Measurements from ENCODE around the gene PPFIA2. TPM values are rescaled to one million over a fixed set of nuclear protein-coding genes. Genes with fewer than 3 reads are reported as not detected.

Gene PPFIA2
- total RNA-seq, result not detected

DNA sequence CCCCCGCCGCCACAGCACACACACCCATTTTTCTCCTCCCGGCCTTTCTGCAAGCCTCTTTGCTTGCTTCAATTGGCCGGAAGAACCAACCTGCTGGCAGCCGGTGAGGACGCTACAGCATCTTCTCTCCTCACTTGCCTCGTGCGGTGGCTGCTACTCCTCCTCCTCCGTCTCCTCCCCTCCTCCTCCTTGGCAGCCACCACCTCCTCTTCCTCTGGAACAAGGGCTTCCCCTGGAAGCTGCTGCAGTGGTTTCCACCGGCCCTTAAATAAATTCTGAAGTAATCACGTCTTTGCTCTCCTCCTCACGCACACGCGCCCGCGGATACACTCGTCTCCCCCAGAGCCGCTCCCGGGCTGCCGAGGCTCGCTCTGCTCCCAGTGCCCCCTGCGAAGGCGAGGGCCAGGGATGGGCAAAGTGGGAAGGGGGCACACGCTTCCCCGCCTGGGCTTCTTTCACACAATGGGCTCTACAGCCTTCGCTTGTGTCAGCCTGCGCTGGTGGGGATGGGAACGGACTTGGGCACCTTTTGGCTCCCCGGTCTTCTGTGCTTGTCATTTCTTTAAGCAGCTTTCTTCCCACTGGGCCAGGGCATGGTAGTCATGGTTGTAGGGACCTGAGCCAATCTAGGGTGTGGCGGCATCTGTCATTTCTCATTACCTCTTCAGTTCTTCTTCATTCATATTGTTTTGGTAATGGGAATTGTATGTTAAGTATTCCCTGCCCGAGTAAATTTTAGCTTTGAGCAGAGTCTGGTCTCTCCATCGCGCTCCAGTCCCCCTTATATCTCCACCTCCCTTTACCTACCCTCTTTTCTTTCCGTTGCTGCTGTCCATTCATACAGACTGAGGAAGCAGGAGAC, at the start of gene PPFIA2:
Gene PPFIA2 (minus strand): TSS at position 161 of the 862 bp plus-strand sequence.
- H3K4me1 Mint-ChIP-seq (ENCODE audit: low read depth in 2 of 2), result peaks cover 9 to 14% of the 10 kb centered on the region in 2 donors
- peaks cover 18 to 30% of the 10 kb centered on the region in 2 donors for H3K27me3 Mint-ChIP-seq
- no peak for ATAC-seq
- no peak within 1 kb of the TSS for H3K27ac Mint-ChIP-seq
- no peaks in the 10 kb centered on the region for H3K9me3 Mint-ChIP-seq
- peak within 1 kb of the TSS; percentile 66 for H3K4me3 Mint-ChIP-seq
- H3K36me3 Mint-ChIP-seq, result no peaks in the 10 kb centered on the region
- DNase-seq (ENCODE audit: low spot score), result no peak

DNA sequence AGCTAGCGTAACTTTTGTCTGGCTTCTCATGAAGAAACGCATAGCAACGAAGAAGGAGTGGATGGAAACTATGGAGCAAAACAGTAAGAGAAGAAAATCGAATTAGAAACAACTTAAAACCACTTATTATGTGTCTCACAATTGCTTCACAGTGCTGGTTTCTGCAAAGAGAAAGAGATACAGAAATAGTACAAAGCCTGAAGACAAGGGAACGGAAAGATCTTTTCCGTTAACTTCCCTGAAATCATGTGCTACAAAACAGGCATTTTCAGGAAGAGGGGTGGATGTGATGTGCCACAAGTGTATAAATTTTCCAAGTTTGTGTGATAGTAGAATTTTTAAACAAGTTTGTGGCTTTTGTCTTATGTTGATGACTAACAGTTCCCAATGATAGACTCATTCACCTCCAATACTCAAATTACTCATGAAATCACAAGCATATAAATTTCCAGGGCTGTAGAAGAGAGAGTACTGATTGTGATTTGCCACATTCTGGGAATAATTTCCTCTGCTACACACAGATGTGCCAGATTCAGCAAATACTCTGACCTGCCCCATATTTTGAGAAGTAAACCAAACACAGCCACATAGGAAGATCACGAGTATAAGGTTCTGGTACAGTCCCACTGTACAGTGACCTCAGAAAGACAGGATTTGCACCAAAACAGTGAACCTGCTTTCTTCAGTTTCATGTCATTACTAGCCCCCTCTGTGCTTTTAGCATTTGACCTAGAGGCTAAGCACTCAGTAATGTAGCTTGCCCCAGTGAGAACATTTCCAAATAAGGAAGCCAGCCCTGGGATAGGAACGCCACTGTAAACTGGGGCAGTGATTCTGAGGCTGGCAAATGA, 41.4 kb upstream of the PPFIA2 start:
- DNase-seq (ENCODE audit: low spot score) (no peak), ATAC-seq (no peak)
- Mint-ChIP-seq H3K9me3 (no peaks in the 10 kb centered on the region), H3K27me3 (peaks cover 21 to 27% of the 10 kb centered on the region in 2 donors), H3K36me3 (no peaks in the 10 kb centered on the region), H3K4me1 (ENCODE audit: low read depth in 2 of 2) (peaks cover 0 to 2% of the 10 kb centered on the region in 2 donors), H3K27ac (no peak overlapping the region), H3K4me3 (no peak overlapping the region)

DNA sequence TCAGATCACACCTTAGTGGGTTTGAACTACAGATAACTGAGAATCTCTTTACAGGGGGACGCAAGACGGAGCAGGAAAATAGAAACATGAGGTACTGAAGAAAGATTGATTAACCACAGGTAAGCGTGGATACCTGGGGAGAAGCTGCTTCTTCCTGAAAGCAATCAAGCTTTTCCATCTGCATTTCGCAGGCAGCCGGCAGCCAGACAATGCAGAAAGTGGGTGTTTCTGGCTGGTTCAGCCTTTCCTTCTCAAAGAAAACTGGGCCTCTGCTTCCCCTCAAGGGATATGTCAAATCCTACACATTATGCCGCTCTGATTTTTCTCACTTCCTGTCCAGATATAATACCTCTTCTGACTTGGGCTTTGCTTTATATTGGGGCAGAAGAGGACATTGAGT, 39.1 kb upstream of the PPFIA2 start:
- H3K4me3 Mint-ChIP-seq, result no peak overlapping the region
- H3K27me3 Mint-ChIP-seq, result peaks cover 27% of the 10 kb centered on the region in 2 donors
- ATAC-seq (no peak), DNase-seq (ENCODE audit: low spot score) (no peak)
- no peak overlapping the region for H3K27ac Mint-ChIP-seq
- no peaks in the 10 kb centered on the region for H3K9me3 Mint-ChIP-seq
- peaks cover 0 to 2% of the 10 kb centered on the region in 2 donors for H3K4me1 Mint-ChIP-seq (ENCODE audit: low read depth in 2 of 2)
- no peaks in the 10 kb centered on the region for H3K36me3 Mint-ChIP-seq

DNA sequence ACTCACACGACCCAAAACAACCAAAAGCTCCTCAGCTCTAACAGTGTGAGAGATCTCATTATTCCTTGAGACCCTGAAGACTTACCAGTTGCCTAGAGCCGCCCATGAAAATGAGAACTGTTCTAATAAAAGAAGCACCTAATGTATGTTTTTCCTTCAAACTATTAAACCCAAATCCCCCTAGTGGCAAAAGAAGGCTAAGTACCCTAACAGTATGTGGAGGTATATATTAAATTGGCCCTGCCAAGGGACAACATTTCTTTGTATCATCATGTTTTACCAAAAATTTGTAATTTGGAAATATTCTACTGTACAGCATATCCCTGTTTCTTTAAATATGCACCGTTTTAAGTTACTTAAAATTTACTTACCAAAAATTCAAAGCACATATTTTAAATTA, 38.0 kb upstream of the PPFIA2 start:
- no peak for DNase-seq (ENCODE audit: low spot score)
- Mint-ChIP-seq H3K27ac (no peak overlapping the region), H3K9me3 (no peaks in the 10 kb centered on the region), H3K27me3 (peaks cover 27% of the 10 kb centered on the region in 2 donors), H3K36me3 (no peaks in the 10 kb centered on the region), H3K4me3 (no peak overlapping the region), H3K4me1 (ENCODE audit: low read depth in 2 of 2) (peaks cover 0 to 2% of the 10 kb centered on the region in 2 donors)
- no peak for ATAC-seq

DNA sequence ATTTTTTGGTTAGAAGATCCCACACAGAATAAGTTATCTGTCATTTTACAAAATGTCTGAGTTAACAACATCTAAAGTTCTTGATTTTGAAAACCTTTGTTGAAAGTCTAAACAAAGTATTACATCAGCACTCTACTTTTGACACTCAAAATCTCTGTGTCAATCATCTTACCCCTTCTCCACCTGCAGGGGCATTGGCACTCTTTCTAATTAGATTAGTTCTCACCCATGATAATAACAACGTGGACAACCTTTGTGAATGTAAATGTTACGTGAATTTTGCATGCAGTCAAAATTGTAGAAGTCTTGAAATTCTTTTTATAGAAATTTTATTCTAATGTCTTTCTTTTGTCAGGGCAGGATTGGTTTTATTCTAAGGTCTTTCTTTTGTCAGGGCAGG, 33.5 kb upstream of the PPFIA2 start:
- no peak overlapping the region for H3K27ac Mint-ChIP-seq
- no peak overlapping the region for H3K4me3 Mint-ChIP-seq
- peaks cover 7 to 10% of the 10 kb centered on the region in 2 donors for H3K27me3 Mint-ChIP-seq
- DNase-seq (ENCODE audit: low spot score) (no peak), ATAC-seq (no peak)
- no peaks in the 10 kb centered on the region for H3K36me3 Mint-ChIP-seq
- no peaks in the 10 kb centered on the region for H3K9me3 Mint-ChIP-seq
- no peaks in the 10 kb centered on the region for H3K4me1 Mint-ChIP-seq (ENCODE audit: low read depth in 2 of 2)

DNA sequence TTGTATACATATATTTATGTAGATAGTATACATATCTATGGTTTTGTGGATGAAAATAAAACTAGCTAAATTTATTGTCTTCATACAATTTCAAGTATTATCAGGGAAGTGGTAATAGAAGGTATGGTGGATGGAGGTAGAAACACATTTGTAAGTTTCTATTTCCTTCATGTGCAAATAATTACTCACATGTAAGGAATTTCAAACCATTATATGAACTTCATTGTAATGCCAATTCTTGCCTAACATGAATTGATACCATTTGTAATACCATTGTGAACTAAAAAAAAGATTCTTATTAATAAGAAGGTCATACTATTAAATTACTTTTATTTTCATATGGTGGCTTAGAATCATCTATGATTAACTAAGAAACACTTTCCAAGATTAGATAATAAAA, 20.1 kb upstream of the PPFIA2 start:
- DNase-seq (ENCODE audit: low spot score) (no peak), ATAC-seq (no peak)
- Mint-ChIP-seq H3K4me3 (no peak overlapping the region), H3K27me3 (peaks cover 7 to 11% of the 10 kb centered on the region in 2 donors), H3K9me3 (no peaks in the 10 kb centered on the region), H3K4me1 (ENCODE audit: low read depth in 2 of 2) (no peaks in the 10 kb centered on the region), H3K27ac (no peak overlapping the region), H3K36me3 (no peaks in the 10 kb centered on the region)

DNA sequence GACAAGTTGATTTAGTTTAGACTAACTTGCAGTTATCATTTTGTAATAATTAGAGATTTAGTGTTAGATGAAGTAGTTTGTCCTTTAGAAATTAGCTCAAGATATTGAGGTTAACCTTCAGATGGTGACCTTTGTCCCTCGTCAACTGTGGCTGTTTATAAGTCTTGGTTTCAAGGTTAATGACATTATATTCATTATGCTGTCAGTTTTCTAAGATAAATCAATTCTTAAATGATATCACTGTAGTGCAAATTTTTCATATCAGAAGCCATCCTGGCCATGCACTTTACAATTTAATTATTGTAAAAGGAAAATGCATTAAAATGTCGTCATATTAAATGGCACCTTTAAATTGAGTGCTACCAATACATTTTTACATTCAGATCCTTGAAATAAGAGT, 19.6 kb upstream of the PPFIA2 start:
- Mint-ChIP-seq H3K36me3 (no peaks in the 10 kb centered on the region), H3K4me3 (no peak overlapping the region), H3K27me3 (peaks cover 9 to 15% of the 10 kb centered on the region in 2 donors), H3K4me1 (ENCODE audit: low read depth in 2 of 2) (no peaks in the 10 kb centered on the region), H3K27ac (no peak overlapping the region), H3K9me3 (no peaks in the 10 kb centered on the region)
- no peak for DNase-seq (ENCODE audit: low spot score)
- no peak for ATAC-seq

DNA sequence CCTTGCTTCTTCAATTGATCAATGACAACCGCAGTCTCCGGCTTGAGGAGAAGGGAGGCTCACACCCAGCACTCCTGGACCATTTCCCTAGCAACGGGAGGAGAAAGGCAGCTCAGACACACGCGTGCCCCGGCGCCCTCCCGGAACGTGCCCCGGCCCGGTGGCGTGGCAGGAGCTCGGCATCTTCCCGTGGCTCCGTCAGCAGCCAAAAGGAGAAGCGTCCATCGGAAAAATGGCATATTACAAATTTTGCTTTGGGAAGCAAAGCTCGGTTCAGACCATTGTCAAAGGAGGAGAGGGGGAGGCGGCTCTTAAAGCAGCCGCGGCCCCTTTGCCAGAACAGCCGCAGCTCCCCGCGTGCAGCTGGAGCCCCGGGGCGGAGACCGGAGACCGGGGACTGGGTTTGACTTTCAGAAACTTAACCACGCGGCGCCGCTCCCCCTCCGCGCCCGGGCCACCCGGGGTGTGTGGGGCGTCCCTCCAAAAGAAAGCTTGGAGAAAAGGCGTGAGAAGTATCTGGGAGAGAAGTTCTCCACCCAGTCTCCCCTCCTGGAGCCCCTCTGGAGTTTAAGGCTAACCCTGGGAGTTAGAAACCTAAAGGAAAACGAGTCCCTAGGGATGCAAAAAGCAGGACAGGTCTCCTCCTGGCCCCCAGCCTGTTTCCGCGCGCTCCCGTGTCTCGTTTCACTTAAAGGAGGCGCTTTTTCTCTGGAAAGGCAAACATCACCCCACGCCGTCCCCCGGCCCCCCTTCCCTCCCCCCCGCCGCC, 545 bp downstream of the PPFIA2 start:
- H3K27me3 Mint-ChIP-seq, result peaks cover 18 to 30% of the 10 kb centered on the region in 2 donors
- peak overlapping the region; percentile 66 for H3K4me3 Mint-ChIP-seq
- no peak overlapping the region for H3K27ac Mint-ChIP-seq
- H3K36me3 Mint-ChIP-seq, result no peaks in the 10 kb centered on the region
- peaks cover 9 to 14% of the 10 kb centered on the region in 2 donors for H3K4me1 Mint-ChIP-seq (ENCODE audit: low read depth in 2 of 2)
- no peak for ATAC-seq
- no peaks in the 10 kb centered on the region for H3K9me3 Mint-ChIP-seq
- no peak for DNase-seq (ENCODE audit: low spot score)

DNA sequence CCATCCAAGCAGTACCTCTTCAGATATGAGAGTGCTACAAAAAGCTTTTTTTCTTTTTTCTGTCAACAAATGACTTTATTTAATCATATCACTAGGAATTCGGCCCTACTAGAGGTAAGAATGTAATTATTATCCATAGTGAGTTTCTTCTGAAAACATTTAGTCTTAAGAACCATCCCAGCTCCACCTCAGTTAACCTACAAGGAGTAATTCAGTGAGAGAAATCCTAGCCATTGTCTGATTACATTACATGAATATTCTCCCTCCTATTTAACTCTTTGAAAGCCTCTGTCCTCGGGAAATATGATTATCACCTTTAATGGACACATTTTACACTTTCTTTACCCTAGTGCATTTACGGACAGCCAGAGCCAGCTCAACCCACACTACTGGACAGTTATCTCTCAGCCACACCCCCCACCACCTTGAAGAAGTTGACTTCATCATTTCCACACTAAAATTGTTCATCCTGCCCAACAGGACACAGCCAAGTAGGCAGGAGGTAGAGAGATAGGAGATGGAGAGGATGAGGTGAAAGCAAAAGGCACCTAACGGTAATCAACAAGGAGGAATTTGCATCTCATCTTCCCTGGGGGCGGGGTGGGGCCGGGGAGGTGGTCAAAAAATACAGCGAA, 1.3 kb downstream of the PPFIA2 start:
- H3K9me3 Mint-ChIP-seq, result no peaks in the 10 kb centered on the region
- no peaks in the 10 kb centered on the region for H3K36me3 Mint-ChIP-seq
- H3K27ac Mint-ChIP-seq, result no peak overlapping the region
- no peak overlapping the region for H3K4me3 Mint-ChIP-seq
- DNase-seq (ENCODE audit: low spot score), result no peak
- peaks cover 9 to 14% of the 10 kb centered on the region in 2 donors for H3K4me1 Mint-ChIP-seq (ENCODE audit: low read depth in 2 of 2)
- peaks cover 18 to 30% of the 10 kb centered on the region in 2 donors for H3K27me3 Mint-ChIP-seq
- no peak for ATAC-seq

DNA sequence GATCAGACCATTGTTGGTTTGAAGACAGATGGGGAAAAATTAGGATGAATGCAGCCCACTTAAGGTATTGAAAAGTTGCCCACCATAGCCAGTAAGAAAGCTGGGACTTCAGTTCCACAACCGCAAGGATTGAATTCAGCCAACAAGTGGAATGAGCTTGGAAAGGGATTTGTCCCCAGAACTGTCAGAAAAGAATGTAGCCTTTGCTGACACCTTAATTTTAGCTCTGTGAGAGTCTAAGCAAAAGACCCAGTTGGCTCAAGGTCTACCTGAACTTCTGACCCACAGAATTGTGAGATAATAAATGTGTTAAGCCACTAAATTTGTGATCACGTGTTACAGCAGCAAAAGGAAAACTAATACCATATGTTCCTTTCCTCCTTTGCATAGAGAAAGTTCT, 29.4 kb downstream of the PPFIA2 start:
- Mint-ChIP-seq H3K4me3 (no peak overlapping the region), H3K4me1 (ENCODE audit: low read depth in 2 of 2) (no peaks in the 10 kb centered on the region), H3K27ac (no peak overlapping the region), H3K36me3 (no peaks in the 10 kb centered on the region), H3K9me3 (peaks cover 2% of the 10 kb centered on the region), H3K27me3 (peaks cover under 1 to 2% of the 10 kb centered on the region in 2 donors)
- ATAC-seq (no peak), DNase-seq (ENCODE audit: low spot score) (no peak)

DNA sequence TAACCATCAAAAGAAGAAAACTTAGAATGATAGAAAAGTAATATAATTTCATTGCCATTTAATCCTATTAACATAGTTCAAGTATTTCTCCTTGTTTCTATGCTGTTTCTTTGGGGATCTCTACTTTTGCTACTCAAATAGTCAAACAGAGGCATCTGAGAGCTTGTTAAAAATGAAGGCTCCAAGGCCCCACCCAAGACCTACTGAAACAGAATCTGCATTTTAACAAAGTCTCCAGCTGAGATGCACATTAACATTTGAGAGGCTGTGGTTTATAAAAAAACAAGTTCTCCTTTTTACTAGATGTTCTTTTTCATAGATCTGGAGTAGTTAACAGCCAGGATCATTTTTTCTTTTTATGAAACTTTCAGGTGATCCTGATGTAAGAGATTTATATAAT, 31.8 kb downstream of the PPFIA2 start:
- Mint-ChIP-seq H3K4me1 (ENCODE audit: low read depth in 2 of 2) (no peaks in the 10 kb centered on the region), H3K27ac (no peak overlapping the region), H3K4me3 (no peak overlapping the region), H3K36me3 (no peaks in the 10 kb centered on the region), H3K27me3 (peaks cover 6% of the 10 kb centered on the region in 2 donors), H3K9me3 (peaks cover 5% of the 10 kb centered on the region)
- ATAC-seq, result no peak
- no peak for DNase-seq (ENCODE audit: low spot score)

DNA sequence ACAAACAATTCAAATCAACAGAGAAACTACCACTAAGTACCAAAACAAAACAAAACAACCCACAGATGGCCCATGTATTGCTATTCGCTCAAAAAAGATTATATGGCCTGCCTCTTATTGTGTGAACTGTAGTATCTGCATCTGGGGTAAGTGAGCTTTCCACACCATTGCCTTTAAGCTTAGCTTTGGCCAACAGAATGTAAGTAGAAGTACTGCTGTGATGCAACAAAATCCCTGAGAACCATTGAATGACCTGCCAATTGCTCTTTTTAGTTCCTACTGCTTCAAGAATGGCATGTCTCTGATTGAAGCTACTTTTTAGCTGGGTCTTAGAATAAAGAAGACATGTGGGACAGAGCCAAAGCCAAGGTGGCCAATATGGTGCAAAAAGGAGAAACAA, 32.5 kb downstream of the PPFIA2 start:
- Mint-ChIP-seq H3K27me3 (peaks cover 6% of the 10 kb centered on the region in 2 donors), H3K4me1 (ENCODE audit: low read depth in 2 of 2) (no peaks in the 10 kb centered on the region), H3K9me3 (peaks cover 5% of the 10 kb centered on the region), H3K36me3 (no peaks in the 10 kb centered on the region), H3K4me3 (no peak overlapping the region), H3K27ac (no peak overlapping the region)
- DNase-seq (ENCODE audit: low spot score) (no peak), ATAC-seq (no peak)

DNA sequence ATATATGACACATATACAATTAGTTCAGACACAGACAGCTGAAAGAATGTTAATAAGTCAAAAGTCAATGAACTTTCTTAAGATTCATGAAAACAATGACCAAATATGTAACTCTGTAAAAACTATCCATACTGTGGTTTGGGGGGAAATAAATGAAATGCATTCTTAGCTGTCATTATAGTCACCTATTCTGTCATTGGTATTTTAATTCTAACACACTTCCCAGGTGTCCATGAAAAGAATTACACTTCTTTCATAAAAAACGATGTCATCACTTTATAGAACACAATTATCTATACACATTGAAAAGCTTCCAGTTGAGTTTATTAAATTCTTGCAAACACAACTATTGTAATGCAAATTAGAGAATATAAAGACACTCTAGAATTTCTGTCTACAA, 35.8 kb downstream of the PPFIA2 start:
- no peaks in the 10 kb centered on the region for H3K36me3 Mint-ChIP-seq
- no peak overlapping the region for H3K4me3 Mint-ChIP-seq
- DNase-seq (ENCODE audit: low spot score), result no peak
- no peak for ATAC-seq
- peaks cover 3% of the 10 kb centered on the region for H3K9me3 Mint-ChIP-seq
- H3K27ac Mint-ChIP-seq, result no peak overlapping the region
- peaks cover 4 to 6% of the 10 kb centered on the region in 2 donors for H3K27me3 Mint-ChIP-seq
- H3K4me1 Mint-ChIP-seq (ENCODE audit: low read depth in 2 of 2), result no peaks in the 10 kb centered on the region

Measured in natural killer cell treated with Interleukin-12 subunit alpha and Interleukin-12 subunit beta and Interleukin-15 and Interleukin-18, amount 100 ng/mL, for 72 hours (primary cell).